Rectal smooth muscle tissue (tissue), 1 donor: Measurements from ENCODE around the gene MUSTN1.

Experiments
- H3K27ac ChIP-seq: one replicate; pipeline ENCODE4 v1.7.0; 2013; ENCODE audit warnings: low read depth, low read length, inconsistent platforms
- H3K27me3 ChIP-seq: one replicate; pipeline ENCODE4 v1.7.0; 2013; ENCODE audit warnings: low read length; ENCODE audit not compliant: control insufficient read depth, insufficient read depth
- H3K36me3 ChIP-seq: one replicate; pipeline ENCODE4 v1.7.0; 2013; ENCODE audit warnings: low read length; ENCODE audit not compliant: control insufficient read depth, insufficient read depth
- H3K4me1 ChIP-seq: one replicate; pipeline ENCODE4 v1.7.0; 2013; ENCODE audit warnings: low read length; ENCODE audit not compliant: control insufficient read depth, insufficient read depth
- H3K4me3 ChIP-seq: one replicate; pipeline ENCODE4 v1.7.0; 2013; ENCODE audit warnings: low read length
- H3K9ac ChIP-seq: one replicate; pipeline ENCODE4 v1.7.0; 2013; ENCODE audit warnings: low read length

The MUSTN1 gene

DNA sequence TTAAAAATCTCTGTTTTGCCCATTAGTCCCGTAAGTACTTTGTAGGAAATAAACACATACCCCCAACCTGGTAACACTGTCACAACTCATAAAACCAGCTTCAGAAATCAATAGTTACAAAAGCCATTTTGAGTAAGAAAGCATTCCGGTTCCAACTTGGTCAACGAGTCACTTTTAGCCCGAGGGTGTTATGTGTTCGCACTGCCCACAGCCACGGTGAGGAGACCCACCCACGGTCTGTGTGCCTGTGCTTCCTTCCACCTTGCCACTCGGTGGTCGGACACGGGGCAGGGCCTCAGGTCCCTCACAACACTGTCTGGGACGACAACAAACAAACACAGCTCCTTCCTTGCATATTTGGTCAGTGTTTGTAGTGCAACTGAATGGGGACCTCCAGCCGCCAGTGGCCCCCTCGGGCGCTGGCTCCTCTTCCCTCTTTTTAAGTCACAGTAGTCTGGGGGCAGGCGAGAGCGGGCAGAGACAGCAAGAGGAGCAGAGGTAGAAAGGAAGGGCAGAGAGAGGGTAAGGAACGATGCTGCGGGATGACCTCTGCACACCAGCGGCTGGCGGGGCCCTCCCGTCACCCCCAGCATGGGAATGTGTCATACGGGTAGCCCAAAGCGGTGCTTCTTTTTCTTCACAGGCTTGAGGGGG, 5.2 kb upstream of the MUSTN1 start:
- H3K9ac ChIP-seq: no peak overlapping the region
- H3K4me1 ChIP-seq: peaks cover 9% of the 10 kb centered on the region
- no peak overlapping the region for H3K27ac ChIP-seq
- peaks cover 9% of the 10 kb centered on the region for H3K36me3 ChIP-seq
- H3K4me3 ChIP-seq: no peak overlapping the region
- H3K27me3 ChIP-seq: no peaks in the 10 kb centered on the region

DNA sequence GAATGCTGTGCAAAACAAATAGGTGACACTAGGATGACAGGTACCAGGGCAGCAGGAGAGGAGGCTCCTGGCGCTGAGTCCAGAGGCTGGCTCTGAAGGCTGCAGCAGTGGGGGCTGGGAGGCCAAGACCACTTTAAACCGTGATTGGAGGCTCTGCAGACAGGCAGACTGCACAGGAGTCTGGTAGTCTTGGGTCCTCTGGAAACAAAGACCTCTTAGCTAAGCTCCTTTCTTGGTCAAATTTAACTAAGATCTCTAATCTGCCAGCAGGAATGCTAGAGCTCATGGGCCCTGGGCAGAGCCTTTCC, 4.4 kb upstream of the MUSTN1 start:
- no peak overlapping the region for H3K27ac ChIP-seq
- no peaks in the 10 kb centered on the region for H3K27me3 ChIP-seq
- no peak overlapping the region for H3K9ac ChIP-seq
- H3K4me3 ChIP-seq: no peak overlapping the region
- H3K4me1 ChIP-seq: peaks cover 5% of the 10 kb centered on the region
- peaks cover 9% of the 10 kb centered on the region for H3K36me3 ChIP-seq

DNA sequence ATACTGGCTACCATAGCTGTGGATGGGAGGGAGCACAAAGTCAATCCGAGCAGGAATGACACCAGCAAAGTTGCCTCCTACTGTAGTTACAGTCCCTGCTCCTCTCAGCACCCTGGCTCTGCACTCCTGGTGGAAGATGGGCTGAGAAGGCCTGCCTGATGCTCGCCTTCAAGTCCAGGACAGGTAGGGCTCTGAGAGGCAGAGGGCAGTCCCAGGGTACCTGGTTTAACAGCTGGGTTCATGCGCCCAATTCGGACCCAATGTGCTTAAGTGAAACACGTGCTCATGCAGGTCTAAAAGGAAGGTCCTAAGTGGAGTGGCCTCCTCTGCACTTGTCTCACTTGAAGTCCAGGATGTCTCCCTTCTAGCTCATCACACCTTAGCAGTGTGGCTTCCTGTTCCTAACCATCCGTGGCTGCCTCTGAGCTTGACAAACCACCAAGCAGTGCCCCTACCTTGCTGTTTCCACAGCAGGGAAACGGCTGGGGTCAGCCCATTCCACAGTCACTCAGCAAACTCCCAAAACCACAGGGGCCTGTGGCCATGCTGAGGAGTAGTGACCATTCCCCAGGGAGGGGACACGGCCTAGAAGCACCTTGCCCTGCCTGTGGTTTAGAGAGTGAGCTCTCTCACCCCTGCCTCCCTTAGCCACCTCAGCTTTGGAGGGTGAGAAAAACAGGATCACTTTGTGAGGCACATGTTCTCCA, 3.9 kb upstream of the MUSTN1 start:
- Histone ChIP-seq H3K4me1 (peaks cover 3% of the 10 kb centered on the region), H3K36me3 (peaks cover 9% of the 10 kb centered on the region), H3K27me3 (no peaks in the 10 kb centered on the region), H3K4me3 (no peak overlapping the region), H3K9ac (no peak overlapping the region), H3K27ac (no peak overlapping the region)

DNA sequence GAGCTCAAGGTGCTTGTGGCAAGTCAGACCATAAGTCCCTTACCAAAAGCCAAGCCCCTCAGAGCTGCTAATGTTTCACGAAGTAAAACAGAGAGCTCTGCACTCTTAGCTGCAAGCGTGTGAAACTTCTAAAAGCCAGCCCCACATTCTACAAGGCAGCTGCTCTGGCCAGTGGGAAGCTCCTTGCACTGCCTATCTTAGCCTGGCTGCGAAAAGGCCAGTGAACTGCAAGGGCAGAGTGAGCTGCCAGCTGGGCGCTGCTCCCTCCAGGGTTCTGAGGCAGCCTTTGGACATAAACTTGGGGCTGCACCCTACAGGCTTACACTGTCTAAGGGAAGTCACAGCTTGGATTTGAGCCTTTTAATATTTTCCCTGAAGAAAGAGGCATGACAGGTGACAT, 2.2 kb upstream of the MUSTN1 start:
- Histone ChIP-seq H3K27ac (no peak overlapping the region), H3K9ac (no peak overlapping the region), H3K36me3 (peaks cover 9% of the 10 kb centered on the region), H3K4me1 (peaks cover 3% of the 10 kb centered on the region), H3K4me3 (no peak overlapping the region), H3K27me3 (no peaks in the 10 kb centered on the region)

DNA sequence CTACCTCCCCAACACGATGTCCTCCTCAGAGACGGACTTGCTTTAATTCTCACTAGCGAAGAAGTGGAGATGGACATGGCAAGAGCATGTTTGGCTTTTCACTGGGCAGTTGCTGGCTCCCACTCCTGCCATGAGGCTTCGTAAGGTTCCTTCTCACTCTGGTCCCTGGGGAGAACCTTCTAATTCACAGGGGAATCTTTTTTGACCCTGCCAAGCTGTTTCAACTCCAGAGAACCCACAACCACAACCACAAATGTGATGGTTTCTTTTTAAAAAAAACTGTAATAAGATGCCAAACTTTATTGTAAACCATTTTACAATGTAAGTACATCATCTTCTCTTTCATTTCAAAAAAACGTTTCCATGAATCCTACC, 1.6 kb upstream of the MUSTN1 start:
- no peaks in the 10 kb centered on the region for H3K27me3 ChIP-seq
- no peak overlapping the region for H3K9ac ChIP-seq
- H3K4me1 ChIP-seq: peaks cover 7% of the 10 kb centered on the region
- peaks cover 5% of the 10 kb centered on the region for H3K36me3 ChIP-seq
- H3K27ac ChIP-seq: no peak overlapping the region
- H3K4me3 ChIP-seq: no peak overlapping the region

DNA sequence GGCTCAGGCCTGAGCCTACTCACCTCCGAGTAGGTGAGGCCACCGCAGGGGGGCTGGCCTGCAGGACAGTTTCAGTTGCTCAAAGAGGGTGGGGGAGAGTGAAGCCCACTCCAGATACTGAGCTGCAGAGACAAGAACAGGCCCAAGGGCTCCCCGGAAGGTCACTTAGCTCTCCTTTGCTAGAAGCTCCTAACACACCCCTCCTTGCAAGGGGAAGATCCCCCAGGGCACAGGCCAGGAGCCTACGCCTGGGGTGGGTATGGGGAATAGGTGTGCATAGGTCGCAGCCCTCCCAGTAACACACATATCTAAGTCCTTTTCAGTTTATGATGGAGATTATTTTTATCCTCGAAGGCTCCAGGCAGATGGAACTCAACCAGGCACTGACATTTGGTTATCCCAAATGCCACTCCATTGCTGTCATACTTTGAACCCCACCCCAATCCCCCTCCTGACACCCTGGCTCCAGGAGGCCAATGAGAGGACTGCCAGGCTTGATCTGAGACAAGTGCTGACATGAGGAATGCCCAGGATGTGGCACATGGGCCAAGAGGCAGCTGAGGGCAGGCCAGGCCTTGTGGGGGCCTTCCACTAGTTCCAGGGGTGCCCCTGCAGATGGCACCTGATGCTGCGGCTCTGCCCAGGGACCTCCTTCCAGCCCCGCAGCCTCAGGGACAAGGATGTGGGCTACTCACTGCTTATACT, 1.1 kb upstream of the MUSTN1 start:
- H3K4me3 ChIP-seq: no peak overlapping the region
- H3K27ac ChIP-seq: no peak overlapping the region
- H3K36me3 ChIP-seq: peaks cover 3% of the 10 kb centered on the region

DNA sequence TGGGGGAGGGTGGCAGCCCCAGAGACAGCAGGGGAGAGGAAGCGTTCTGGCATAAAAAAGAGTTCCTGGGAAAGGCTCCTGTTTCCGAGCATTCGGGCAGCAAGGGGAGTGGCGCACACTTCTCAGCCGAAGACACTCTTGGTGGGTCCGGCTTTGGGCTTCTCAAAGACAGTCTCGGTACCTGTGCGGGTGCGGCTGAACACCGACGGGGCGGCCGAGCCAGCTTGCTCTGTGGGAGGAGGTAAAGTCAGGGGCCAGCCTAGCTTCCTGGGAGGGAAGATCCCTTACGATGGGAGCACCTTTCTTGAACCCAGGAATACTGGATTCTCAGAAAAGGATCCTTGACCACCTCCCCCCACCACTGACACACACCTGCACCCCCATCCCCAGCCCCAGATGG, 1.6 kb downstream of the MUSTN1 start:
- no peak overlapping the region for H3K4me3 ChIP-seq
- H3K4me1 ChIP-seq: peaks cover 9% of the 10 kb centered on the region
- H3K27ac ChIP-seq: no peak overlapping the region

More for the DNA sequence above, 1.1 kb upstream of the MUSTN1 start:
- H3K27me3 ChIP-seq: no peaks in the 10 kb centered on the region
- no peak overlapping the region for H3K9ac ChIP-seq
- H3K4me1 ChIP-seq: peaks cover 9% of the 10 kb centered on the region

DNA sequence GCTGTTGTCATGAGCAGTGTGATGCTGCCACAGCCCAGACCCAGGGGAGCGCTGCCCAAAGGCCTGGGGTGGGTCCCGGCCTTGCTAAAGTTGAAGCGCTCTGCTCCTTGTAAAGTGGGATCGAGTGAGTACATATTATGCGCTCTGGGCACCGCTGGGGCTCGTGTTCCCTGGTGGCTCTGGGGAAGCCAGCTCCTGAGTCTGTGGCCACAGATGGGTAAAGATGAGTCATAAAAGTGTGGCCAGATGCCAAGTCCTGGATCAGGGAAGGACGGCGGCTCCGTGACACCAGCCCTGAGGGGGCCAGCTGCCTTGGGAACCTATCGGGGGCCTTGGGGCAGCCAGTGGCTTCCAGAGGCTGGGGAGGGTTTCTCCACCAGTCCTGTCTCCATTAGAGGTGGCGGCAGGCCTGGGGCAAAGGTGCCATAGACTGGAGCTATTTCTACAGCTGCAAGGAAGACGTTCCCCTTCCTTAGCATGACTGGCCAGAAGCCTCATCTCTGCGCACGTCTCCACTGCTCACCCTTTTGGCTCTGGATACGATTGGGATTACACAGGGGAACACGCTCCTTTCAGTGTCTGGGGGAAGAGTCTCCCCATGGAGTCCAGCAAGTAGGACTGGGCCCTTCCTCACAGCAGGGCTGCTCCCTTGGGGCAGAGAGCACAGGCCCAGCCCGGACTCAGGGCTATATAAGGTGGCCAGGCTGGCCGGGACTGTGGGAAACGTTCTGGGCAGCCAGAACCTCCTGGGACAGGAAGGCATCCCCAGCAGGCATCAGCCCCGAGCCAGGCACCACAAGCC, 3.1 kb downstream of the MUSTN1 start:
- Histone ChIP-seq H3K4me3 (no peak overlapping the region), H3K9ac (no peak overlapping the region), H3K27me3 (no peaks in the 10 kb centered on the region), H3K4me1 (peaks cover 9% of the 10 kb centered on the region), H3K27ac (no peak overlapping the region), H3K36me3 (no peaks in the 10 kb centered on the region)

More for the DNA sequence above, 1.6 kb downstream of the MUSTN1 start:
- Histone ChIP-seq H3K27me3 (no peaks in the 10 kb centered on the region), H3K36me3 (no peaks in the 10 kb centered on the region), H3K9ac (no peak overlapping the region)

GRCh38 chr3:52830535-52831258, 4.1 kb downstream of the MUSTN1 start, which contains the start of gene ITIH4:
Gene ITIH4 (minus strand): TSS chr3:52830672. CDS start chr3:52830642, 30 bp downstream.
- no peaks in the 10 kb centered on the region for H3K36me3 ChIP-seq
- no peak within 1 kb of the TSS for H3K9ac ChIP-seq
- H3K27me3 ChIP-seq: no peaks in the 10 kb centered on the region
- no peak within 1 kb of the TSS for H3K27ac ChIP-seq
- H3K4me1 ChIP-seq: peaks cover 9% of the 10 kb centered on the region
- no peak within 1 kb of the TSS for H3K4me3 ChIP-seq

GRCh38 chr3:52829906-52830463, 4.8 kb downstream of the MUSTN1 start:
- Histone ChIP-seq H3K4me1 (peaks cover 5% of the 10 kb centered on the region), H3K27ac (no peak overlapping the region), H3K4me3 (no peak overlapping the region), H3K9ac (no peak overlapping the region), H3K27me3 (no peaks in the 10 kb centered on the region), H3K36me3 (no peaks in the 10 kb centered on the region)

DNA sequence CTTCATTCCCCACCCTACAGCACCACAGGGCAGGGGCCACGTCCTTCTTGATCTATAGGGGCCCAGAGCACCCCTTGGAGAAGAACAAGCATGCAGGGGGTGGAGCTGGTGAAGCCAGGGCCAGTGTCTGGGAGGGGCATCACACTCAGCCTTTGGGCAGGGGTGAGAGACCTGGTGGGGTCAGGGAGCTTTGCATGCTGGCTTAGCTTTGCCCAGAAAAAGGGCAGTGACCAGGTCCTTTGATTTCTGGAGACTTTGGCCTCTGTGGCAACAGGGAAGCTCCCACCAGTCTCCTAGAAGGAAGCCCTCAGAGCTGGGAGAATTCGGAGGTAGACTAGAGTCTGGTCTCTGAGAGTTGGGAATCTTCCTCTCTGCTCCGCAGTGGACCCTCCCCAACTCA, 5.3 kb downstream of the MUSTN1 start:
- H3K4me1 ChIP-seq: peaks cover 5% of the 10 kb centered on the region
- H3K9ac ChIP-seq: no peak overlapping the region
- no peak overlapping the region for H3K27ac ChIP-seq
- no peaks in the 10 kb centered on the region for H3K36me3 ChIP-seq
- H3K27me3 ChIP-seq: no peaks in the 10 kb centered on the region
- H3K4me3 ChIP-seq: no peak overlapping the region
